ENCODE measurements around the gene DAB1. TPM values are rescaled to one million over a fixed set of nuclear protein-coding genes. Genes with fewer than 3 reads are reported as not detected.

The DAB1 gene
- total RNA-seq, 1 donor from 2014 or later = 1.6 TPM

DNA sequence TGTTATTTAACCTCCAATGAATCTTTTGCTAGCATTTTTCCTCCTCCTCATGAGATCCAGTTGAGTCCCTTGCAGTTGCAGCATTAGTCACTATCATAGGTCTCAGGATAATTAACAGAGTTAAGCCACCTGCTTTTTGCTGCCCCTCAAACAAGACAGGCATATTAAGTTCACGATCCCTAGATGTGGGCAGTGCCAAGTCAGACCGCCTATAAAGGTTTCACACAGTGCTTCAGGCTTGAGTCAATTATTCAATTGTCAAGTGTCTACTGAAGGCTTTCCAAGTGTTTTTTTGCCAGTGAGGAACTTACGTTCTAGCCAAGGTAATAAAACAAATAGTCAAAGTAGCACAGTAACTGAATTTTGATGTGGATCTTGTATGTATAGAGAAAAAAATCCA lies 175.0 kb downstream of the DAB1 start:
- FAIRE-seq (no peak), DNase-seq (ENCODE audit: low read depth) (no peak)
- Histone ChIP-seq H3K27me3 (ENCODE audit: insufficient read depth, low read length) (no peaks in the 10 kb centered on the region), H3K27ac (ENCODE audit: low read depth, low read length) (no peak overlapping the region), H4K20me1 (ENCODE audit: insufficient read depth, low read length) (no peaks in the 10 kb centered on the region), H3K4me2 (ENCODE audit: low read length) (no peak overlapping the region), H3K36me3 (ENCODE audit: insufficient read depth, low read length) (no peaks in the 10 kb centered on the region), H3K9me3 (ENCODE audit: insufficient read depth, low read depth, low read length) (no peaks in the 10 kb centered on the region), H3K4me1 (ENCODE audit: insufficient read depth, low read length) (no peaks in the 10 kb centered on the region), H3K9ac (ENCODE audit: low read length) (no peak overlapping the region), H3K79me2 (ENCODE audit: insufficient read depth, low read length) (no peaks in the 10 kb centered on the region), H2AFZ (ENCODE audit: low read depth, low read length) (no peak overlapping the region), H3K4me3 (ENCODE audit: insufficient read depth, low read depth, low read length) (no peak overlapping the region)
- Mint-ChIP-seq H3K4me3 (ENCODE audit: unreplicated experiment) (no peak overlapping the region), H3K27ac (ENCODE audit: unreplicated experiment) (no peak overlapping the region), H3K4me1 (ENCODE audit: low read depth, unreplicated experiment) (no peaks in the 10 kb centered on the region), H3K36me3 (ENCODE audit: low read depth, unreplicated experiment) (no peaks in the 10 kb centered on the region), H3K27me3 (ENCODE audit: low read depth, unreplicated experiment) (no peaks in the 10 kb centered on the region), H3K9me3 (ENCODE audit: unreplicated experiment) (peaks cover 4% of the 10 kb centered on the region)
- no peak for TF ChIP-seq EZH2 (IDR thresholded peaks at IDR 0.05; ENCODE audit: insufficient read depth, low read length)
- TF ChIP-seq, protein P1, sequence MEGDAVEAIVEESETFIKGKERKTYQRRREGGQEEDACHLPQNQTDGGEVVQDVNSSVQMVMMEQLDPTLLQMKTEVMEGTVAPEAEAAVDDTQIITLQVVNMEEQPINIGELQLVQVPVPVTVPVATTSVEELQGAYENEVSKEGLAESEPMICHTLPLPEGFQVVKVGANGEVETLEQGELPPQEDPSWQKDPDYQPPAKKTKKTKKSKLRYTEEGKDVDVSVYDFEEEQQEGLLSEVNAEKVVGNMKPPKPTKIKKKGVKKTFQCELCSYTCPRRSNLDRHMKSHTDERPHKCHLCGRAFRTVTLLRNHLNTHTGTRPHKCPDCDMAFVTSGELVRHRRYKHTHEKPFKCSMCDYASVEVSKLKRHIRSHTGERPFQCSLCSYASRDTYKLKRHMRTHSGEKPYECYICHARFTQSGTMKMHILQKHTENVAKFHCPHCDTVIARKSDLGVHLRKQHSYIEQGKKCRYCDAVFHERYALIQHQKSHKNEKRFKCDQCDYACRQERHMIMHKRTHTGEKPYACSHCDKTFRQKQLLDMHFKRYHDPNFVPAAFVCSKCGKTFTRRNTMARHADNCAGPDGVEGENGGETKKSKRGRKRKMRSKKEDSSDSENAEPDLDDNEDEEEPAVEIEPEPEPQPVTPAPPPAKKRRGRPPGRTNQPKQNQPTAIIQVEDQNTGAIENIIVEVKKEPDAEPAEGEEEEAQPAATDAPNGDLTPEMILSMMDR (IDR thresholded peaks at IDR 0.05; ENCODE audit: insufficient read depth, low read depth, low read length) = no peak

DNA sequence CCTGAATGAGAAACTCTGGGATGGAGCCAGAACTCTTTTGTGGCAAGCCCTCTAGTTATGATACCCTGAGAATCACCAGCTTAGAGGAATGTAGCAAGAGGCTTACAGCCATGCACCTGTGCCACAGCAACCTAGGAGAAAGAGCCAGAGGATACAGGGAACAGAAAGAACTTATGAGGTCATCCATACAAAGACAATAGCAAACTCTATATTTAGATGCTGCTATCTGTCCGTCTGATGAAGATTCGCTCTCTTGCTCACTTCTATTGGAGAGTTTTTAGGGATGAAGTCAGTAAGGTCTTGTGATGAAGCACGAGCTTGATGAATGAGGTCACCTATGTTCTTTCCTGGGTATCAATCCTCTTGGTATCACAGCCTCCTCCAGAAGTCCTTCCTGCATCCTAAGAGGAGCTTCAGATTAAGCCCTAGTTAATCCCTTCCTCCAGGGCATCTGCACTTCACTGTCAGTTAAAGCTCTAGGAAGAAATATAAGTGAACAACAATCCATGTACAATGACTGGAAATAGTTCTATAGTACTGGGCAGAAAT lies 185.6 kb downstream of the DAB1 start:
- no peak overlapping the region for H3K27ac Mint-ChIP-seq (ENCODE audit: unreplicated experiment)
- TF ChIP-seq, protein P1 (IDR thresholded peaks at IDR 0.05; ENCODE audit: insufficient read depth, low read depth, low read length) = no peak
- TF ChIP-seq EZH2 (IDR thresholded peaks at IDR 0.05; ENCODE audit: insufficient read depth, low read length) = no peak
- FAIRE-seq = no peak

DNA sequence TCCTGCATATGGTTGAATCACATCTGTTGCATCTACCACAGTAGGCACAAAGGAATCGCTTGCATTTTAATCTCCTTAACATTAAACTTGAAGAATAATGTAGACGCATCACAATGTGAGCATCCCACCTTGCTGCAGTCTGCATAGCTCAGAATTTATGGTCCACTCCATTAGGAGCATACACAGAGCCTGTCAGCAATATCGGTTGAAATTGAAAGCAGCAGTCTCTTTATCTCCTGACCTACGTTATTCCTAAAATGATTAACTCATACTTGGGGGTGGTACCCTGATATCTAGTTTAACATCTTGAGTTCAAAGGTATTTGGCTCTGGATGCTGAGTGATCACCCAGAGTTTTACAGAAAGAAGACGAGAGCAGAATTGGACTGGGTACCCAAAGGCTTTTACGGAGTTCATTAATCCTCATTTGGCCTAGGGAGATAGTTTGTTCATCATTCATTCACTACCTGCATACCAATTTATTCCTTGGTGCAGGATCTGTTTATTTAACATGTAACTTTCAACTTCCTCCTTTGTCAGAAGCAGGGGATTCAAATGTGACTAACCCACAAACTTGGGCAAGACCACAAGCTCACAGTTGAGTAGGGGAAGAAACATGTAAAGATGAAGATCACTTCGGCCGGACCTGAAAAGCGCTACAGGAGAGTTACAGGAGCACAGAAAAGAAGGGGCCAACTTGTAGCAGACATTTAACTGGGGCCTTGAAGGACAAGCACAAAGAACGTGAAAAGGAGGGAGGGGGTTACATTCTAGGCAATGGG lies 187.9 kb downstream of the DAB1 start:
- H3K9ac ChIP-seq (ENCODE audit: low read length) = no peak overlapping the region
- H3K27me3 ChIP-seq (ENCODE audit: insufficient read depth, low read length) = no peaks in the 10 kb centered on the region
- H2AFZ ChIP-seq (ENCODE audit: low read depth, low read length) = no peak overlapping the region
- H3K27ac Mint-ChIP-seq (ENCODE audit: unreplicated experiment) = no peak overlapping the region
- no peak overlapping the region for H3K4me3 Mint-ChIP-seq (ENCODE audit: unreplicated experiment)
- H3K4me3 ChIP-seq (ENCODE audit: insufficient read depth, low read depth, low read length) = no peak overlapping the region
- DNase-seq (ENCODE audit: low read depth) (no peak), FAIRE-seq (no peak)
- no peak overlapping the region for H3K4me2 ChIP-seq (ENCODE audit: low read length)
- H3K4me1 Mint-ChIP-seq (ENCODE audit: low read depth, unreplicated experiment) = no peaks in the 10 kb centered on the region
- no peaks in the 10 kb centered on the region for H3K36me3 Mint-ChIP-seq (ENCODE audit: low read depth, unreplicated experiment)
- H3K36me3 ChIP-seq (ENCODE audit: insufficient read depth, low read length) = no peaks in the 10 kb centered on the region
- peaks cover 9% of the 10 kb centered on the region for H3K27me3 Mint-ChIP-seq (ENCODE audit: low read depth, unreplicated experiment)
- H3K4me1 ChIP-seq (ENCODE audit: insufficient read depth, low read length) = no peaks in the 10 kb centered on the region
- no peaks in the 10 kb centered on the region for H3K9me3 ChIP-seq (ENCODE audit: insufficient read depth, low read depth, low read length)
- H4K20me1 ChIP-seq (ENCODE audit: insufficient read depth, low read length) = no peaks in the 10 kb centered on the region
- H3K27ac ChIP-seq (ENCODE audit: low read depth, low read length) = no peak overlapping the region
- no peaks in the 10 kb centered on the region for H3K9me3 Mint-ChIP-seq (ENCODE audit: unreplicated experiment)
- H3K79me2 ChIP-seq (ENCODE audit: insufficient read depth, low read length) = no peaks in the 10 kb centered on the region
- no peak for TF ChIP-seq EZH2 (IDR thresholded peaks at IDR 0.05; ENCODE audit: insufficient read depth, low read length)
- TF ChIP-seq, protein P1 (IDR thresholded peaks at IDR 0.05; ENCODE audit: insufficient read depth, low read depth, low read length) = no peak

More for the DNA sequence above, 185.6 kb downstream of the DAB1 start:
- H3K36me3 ChIP-seq (ENCODE audit: insufficient read depth, low read length) = no peaks in the 10 kb centered on the region
- no peak overlapping the region for H3K4me2 ChIP-seq (ENCODE audit: low read length)
- no peaks in the 10 kb centered on the region for H3K79me2 ChIP-seq (ENCODE audit: insufficient read depth, low read length)
- Mint-ChIP-seq H3K9me3 (ENCODE audit: unreplicated experiment) (no peaks in the 10 kb centered on the region), H3K4me1 (ENCODE audit: low read depth, unreplicated experiment) (no peaks in the 10 kb centered on the region), H3K27me3 (ENCODE audit: low read depth, unreplicated experiment) (peaks cover 9% of the 10 kb centered on the region), H3K36me3 (ENCODE audit: low read depth, unreplicated experiment) (no peaks in the 10 kb centered on the region), H3K4me3 (ENCODE audit: unreplicated experiment) (no peak overlapping the region)
- H2AFZ ChIP-seq (ENCODE audit: low read depth, low read length) = no peak overlapping the region
- no peaks in the 10 kb centered on the region for H3K9me3 ChIP-seq (ENCODE audit: insufficient read depth, low read depth, low read length)
- no peaks in the 10 kb centered on the region for H4K20me1 ChIP-seq (ENCODE audit: insufficient read depth, low read length)
- H3K27ac ChIP-seq (ENCODE audit: low read depth, low read length) = no peak overlapping the region
- no peaks in the 10 kb centered on the region for H3K4me1 ChIP-seq (ENCODE audit: insufficient read depth, low read length)
- H3K9ac ChIP-seq (ENCODE audit: low read length) = no peak overlapping the region
- no peaks in the 10 kb centered on the region for H3K27me3 ChIP-seq (ENCODE audit: insufficient read depth, low read length)
- no peak overlapping the region for H3K4me3 ChIP-seq (ENCODE audit: insufficient read depth, low read depth, low read length)
- no peak for DNase-seq (ENCODE audit: low read depth)

Measured in astrocyte (in vitro differentiated cells and primary cell).